HG02981 (cell line): ENCODE data around the gene INCA1.

Experiments
- ATAC-seq: cut with Tn5 transposase; IDR thresholded peaks from one replicate; pipeline ENCODE4 v1.9.1; 2021; ENCODE audit warnings: mild to moderate bottlenecking, moderate library complexity; ENCODE audit not compliant: unreplicated experiment

Gene INCA1

GRCh38 chr17:4949321-4950074 lies 47.8 kb downstream of the INCA1 start:
- ATAC-seq: no peak

- no peak for ATAC-seq
Measured at GRCh38 chr17:4948931-4949320, 48.4 kb downstream of the INCA1 start.

GRCh38 chr17:4948166-4948930 lies 49.0 kb downstream of the INCA1 start, which contains the start of gene PFN1:
TSS of gene PFN1 (minus strand) at chr17:4948530. CDS start at chr17:4948394, 136 bp downstream.
- ATAC-seq: no peak

DNA sequence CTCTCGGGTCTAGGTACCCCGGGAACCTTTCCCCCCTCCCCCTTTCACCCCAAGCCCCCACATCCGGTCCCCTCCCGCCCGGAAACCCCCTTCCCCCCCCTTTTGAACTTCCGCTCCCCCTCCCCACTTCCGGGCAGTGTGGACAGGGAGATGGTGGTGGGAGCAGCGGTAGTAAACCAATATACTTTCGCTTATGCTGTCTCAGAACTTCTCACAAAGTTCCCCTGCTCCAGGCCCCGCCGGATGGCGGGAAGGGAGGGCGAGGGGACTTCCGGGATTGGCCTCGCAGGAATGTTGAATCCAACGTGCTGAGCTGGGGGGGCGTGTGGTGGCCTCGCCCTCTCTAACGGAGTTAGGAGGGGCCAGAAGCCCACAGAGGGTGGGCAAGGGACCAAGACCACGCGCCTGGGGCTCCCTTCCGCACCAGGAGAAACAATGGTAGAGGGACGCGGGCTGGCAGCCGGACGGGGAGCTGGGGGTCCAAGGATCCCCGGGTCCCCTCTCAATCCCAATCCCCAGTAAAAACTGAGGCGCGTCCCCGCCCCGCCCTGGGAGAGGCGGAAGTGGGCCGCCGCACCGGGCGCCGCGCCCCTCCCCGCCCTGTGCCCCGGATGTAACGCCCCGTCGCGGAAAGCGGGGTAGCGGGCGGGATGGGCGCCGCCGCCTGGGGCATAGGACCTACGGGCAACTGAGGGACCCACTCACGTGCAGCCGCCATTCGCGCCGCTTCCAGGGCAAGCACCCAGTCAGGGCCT lies 49.7 kb downstream of the INCA1 start:
- ATAC-seq: no peak

DNA sequence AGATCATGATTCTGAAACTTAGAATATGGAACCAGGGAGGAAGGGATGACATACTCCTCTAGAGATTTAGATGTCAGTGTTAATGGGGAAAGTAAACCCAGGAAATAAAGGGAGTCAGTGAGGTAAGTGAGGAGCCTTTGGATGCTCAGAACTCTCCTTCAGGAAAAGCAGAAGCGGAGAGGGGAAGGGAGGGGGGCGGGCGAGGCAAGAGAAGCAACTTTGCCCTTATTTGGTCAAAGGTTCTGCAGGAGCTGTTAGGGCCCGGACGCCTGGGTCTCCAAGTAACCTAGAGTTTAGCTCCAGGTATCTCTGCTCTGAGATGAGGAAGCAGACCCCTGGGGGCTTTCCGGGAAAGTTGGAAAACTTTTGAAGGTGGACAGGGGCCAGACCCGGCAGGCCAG lies 50.3 kb downstream of the INCA1 start:
- ATAC-seq: no peak

GRCh38 chr17:4946312-4946976 lies 50.9 kb downstream of the INCA1 start:
- ATAC-seq: no peak

DNA sequence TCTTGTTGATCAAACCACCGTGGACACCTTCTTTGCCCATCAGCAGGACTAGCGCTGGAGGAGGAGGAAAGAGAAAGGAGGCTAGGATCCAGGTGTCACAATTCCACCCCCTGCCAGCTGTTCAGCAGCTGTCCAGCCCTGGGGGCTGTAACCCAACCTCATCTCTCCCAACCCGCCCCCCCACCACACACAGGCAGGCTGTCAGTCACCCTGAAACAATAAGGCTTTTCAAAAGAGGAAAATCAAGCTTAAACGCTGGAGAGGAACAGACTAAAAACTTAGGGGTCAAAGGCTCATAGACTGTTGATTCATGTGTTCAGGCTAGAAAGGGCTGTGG lies 51.4 kb downstream of the INCA1 start:
- no peak for ATAC-seq

DNA sequence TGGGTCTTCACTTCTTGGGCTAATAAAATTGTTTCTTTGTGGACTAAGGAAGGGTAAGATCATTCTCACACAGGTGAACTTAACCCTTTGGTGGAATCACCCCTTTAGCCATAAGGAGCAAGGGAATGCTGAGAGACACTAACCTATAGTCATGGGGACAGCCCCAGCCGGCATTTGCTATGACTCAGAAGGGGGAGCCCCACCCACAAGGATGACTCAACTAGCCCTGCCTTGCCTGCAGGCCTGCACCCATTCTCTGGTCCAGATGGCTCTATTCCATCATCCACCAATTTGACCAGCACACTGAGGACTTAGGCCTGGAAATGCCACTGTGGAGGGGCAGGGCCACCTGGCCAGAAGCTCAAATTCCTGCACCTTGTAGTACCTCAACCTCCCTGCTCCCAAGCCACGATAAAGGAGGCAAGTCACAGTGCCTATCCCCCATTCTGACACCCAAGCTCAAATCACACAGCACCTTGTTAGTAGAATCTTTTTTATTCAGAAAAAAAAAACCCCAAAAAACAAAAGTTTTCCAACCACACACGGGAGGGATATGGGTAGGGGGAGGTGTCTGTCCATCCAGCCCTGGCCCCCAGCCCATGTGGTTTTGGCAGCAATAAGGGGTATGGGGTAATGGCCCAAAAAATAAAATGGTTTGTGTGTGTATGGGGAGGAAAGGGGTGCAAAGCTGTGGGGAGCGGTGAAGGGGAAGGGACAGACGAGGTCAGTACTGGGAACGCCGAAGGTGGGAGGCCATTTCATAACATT lies 52.0 kb downstream of the INCA1 start:
- ATAC-seq: no peak

DNA sequence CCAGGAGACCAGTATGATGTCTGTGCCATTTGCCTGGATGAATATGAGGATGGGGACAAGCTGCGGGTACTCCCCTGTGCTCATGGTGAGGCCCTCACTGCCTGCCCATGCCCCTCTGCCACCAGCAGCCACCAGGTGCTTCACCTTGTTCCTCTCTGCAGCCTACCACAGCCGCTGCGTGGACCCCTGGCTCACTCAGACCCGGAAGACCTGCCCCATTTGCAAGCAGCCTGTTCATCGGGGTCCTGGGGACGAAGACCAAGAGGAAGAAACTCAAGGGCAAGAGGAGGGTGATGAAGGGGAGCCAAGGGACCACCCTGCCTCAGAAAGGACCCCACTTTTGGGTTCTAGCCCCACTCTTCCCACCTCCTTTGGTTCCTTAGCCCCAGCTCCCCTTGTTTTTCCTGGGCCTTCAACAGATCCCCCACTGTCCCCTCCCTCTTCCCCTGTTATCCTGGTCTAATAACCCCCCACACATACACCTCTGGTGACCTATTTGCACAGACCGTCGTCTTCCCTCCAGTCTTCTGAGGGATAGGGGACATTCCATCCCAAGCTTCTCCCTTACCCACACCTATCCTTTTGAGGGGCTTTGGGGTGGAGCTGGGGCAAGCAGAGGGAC lies 52.7 kb downstream of the INCA1 start:
- no peak for ATAC-seq

- no peak for ATAC-seq
Measured at GRCh38 chr17:4944163-4944553, 53.2 kb downstream of the INCA1 start.

- no peak for ATAC-seq
Measured at GRCh38 chr17:4942760-4943508, 54.4 kb downstream of the INCA1 start.

DNA sequence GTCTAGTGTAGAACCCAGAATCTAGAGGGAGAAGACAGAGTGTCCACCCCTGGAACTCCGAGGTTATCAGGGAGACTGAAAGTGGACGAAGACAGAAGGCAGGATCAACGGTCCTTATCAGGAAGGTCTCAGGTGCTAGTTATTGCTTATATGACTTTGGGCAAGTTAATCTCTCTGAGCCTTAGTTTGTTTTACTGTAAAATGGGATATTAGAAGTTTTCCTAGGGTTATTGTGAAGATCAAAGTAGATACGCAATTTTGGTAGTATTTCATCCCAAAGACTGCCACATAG lies 56.1 kb downstream of the INCA1 start:
- no peak for ATAC-seq

- no peak for ATAC-seq
Measured at GRCh38 chr17:4940555-4941318, 56.6 kb downstream of the INCA1 start.

GRCh38 chr17:4939796-4940554 lies 57.3 kb downstream of the INCA1 start, which contains the start of the genes RNF167 and SLC25A11:
TSS of gene RNF167 (plus strand) at chr17:4940268. CDS start at chr17:4940910, 642 bp downstream.
TSS of gene SLC25A11 (minus strand) at chr17:4940046. CDS start at chr17:4939910, 136 bp downstream.
- peak; percentile 72 for ATAC-seq

DNA sequence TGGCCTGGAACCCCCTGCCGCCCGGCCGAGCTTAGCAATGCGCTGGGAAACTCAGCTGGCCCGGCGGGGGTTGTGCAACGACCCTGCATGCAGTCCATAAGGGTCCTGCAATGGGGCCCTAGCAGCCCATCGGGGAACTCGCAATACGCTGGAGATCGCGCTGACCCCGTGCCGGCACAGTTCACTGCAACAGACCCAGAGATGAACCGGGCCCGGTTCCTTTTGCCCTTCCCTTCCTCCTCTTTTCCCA lies 57.9 kb downstream of the INCA1 start:
- no peak for ATAC-seq

GRCh38 chr17:4938688-4939545 lies 58.4 kb downstream of the INCA1 start:
- no peak for ATAC-seq
